NCI-H1930 (cell line): ENCODE measurements around the gene CCDC80.

Source experiments
- DNase-seq, 2 experiments: peaks; one replicate each; lab custom pipeline; 2025; lab: John Stamatoyannopoulos, UW

Gene CCDC80

GRCh38 chr3:112633757-112634156 is 7.2 kb downstream of the CCDC80 start:
- DNase-seq, result no peak

- DNase-seq, result no peak
Measured at GRCh38 chr3:112633191-112633590, 7.8 kb downstream of the CCDC80 start.

GRCh38 chr3:112632596-112632995 is 8.3 kb downstream of the CCDC80 start:
- DNase-seq, result no peak

GRCh38 chr3:112631257-112631656 is 9.7 kb downstream of the CCDC80 start:
- no peak for DNase-seq

GRCh38 chr3:112629425-112629824 is 11.5 kb downstream of the CCDC80 start:
- DNase-seq, result no peak

- peak; percentile 3 to 53 for DNase-seq
Measured at GRCh38 chr3:112627919-112628466, 12.9 kb downstream of the CCDC80 start.

- no peak for DNase-seq
Measured at GRCh38 chr3:112627419-112627818, 13.5 kb downstream of the CCDC80 start.

GRCh38 chr3:112623717-112624116 is 17.2 kb downstream of the CCDC80 start:
- DNase-seq, result no peak

GRCh38 chr3:112623213-112623612 is 17.7 kb downstream of the CCDC80 start:
- DNase-seq, result no peak

GRCh38 chr3:112619295-112619694 is 21.6 kb downstream of the CCDC80 start:
- DNase-seq, result no peak

- no peak for DNase-seq
Measured at GRCh38 chr3:112617285-112617684, 23.7 kb downstream of the CCDC80 start.

GRCh38 chr3:112615989-112616731 is 24.8 kb downstream of the CCDC80 start:
- DNase-seq, result no peak

- no peak for DNase-seq
Measured at GRCh38 chr3:112611752-112612515, 29.0 kb downstream of the CCDC80 start.

- DNase-seq, result no peak
Measured at GRCh38 chr3:112610121-112610520, 30.8 kb downstream of the CCDC80 start.

GRCh38 chr3:112607863-112608262 is 33.1 kb downstream of the CCDC80 start:
- DNase-seq, result no peak

- DNase-seq, result no peak
Measured at GRCh38 chr3:112606098-112606497, 34.8 kb downstream of the CCDC80 start.

- DNase-seq, result no peak
Measured at GRCh38 chr3:112605285-112605684, 35.7 kb downstream of the CCDC80 start.

GRCh38 chr3:112604536-112604935 is 36.4 kb downstream of the CCDC80 start:
- no peak for DNase-seq

- no peak for DNase-seq
Measured at GRCh38 chr3:112602217-112602838, 38.6 kb downstream of the CCDC80 start.

- DNase-seq, result no peak
Measured at GRCh38 chr3:112598731-112599130, 42.2 kb downstream of the CCDC80 start.

GRCh38 chr3:112597945-112598344 is 43.0 kb downstream of the CCDC80 start:
- DNase-seq, result no peak

- no peak for DNase-seq
Measured at GRCh38 chr3:112594856-112595255, 46.1 kb downstream of the CCDC80 start.

- no peak for DNase-seq
Measured at GRCh38 chr3:112593258-112593657, 47.7 kb downstream of the CCDC80 start.
